ENCODE measurements around the gene ARID1A.

DNA sequence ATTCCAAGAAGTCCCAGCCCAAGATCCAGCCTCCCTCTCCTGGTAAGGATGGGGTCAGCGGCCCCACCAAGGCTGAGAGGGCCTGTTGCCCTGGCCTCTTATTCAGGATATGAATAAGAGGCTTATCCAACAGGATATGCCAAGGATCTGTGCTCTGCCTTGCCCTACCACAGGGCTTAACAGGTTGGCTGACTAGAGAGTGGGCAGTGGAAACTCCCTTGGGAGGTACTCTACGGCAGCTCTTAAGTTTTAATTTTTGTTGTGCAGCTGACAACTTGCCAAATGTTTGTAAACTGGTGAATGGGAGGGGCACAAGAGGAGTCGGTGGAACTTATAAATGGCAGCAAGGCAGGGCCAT, 75.4 kb downstream of the ARID1A start:
- TF ChIP-seq, protein P1, sequence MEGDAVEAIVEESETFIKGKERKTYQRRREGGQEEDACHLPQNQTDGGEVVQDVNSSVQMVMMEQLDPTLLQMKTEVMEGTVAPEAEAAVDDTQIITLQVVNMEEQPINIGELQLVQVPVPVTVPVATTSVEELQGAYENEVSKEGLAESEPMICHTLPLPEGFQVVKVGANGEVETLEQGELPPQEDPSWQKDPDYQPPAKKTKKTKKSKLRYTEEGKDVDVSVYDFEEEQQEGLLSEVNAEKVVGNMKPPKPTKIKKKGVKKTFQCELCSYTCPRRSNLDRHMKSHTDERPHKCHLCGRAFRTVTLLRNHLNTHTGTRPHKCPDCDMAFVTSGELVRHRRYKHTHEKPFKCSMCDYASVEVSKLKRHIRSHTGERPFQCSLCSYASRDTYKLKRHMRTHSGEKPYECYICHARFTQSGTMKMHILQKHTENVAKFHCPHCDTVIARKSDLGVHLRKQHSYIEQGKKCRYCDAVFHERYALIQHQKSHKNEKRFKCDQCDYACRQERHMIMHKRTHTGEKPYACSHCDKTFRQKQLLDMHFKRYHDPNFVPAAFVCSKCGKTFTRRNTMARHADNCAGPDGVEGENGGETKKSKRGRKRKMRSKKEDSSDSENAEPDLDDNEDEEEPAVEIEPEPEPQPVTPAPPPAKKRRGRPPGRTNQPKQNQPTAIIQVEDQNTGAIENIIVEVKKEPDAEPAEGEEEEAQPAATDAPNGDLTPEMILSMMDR (IDR thresholded peaks at IDR 0.05) = no peak
- TF ChIP-seq POLR2AphosphoS5 (IDR thresholded peaks at IDR 0.05) = no peak
